ENCODE measurements around the gene NCBP2L.

Gene NCBP2L

DNA sequence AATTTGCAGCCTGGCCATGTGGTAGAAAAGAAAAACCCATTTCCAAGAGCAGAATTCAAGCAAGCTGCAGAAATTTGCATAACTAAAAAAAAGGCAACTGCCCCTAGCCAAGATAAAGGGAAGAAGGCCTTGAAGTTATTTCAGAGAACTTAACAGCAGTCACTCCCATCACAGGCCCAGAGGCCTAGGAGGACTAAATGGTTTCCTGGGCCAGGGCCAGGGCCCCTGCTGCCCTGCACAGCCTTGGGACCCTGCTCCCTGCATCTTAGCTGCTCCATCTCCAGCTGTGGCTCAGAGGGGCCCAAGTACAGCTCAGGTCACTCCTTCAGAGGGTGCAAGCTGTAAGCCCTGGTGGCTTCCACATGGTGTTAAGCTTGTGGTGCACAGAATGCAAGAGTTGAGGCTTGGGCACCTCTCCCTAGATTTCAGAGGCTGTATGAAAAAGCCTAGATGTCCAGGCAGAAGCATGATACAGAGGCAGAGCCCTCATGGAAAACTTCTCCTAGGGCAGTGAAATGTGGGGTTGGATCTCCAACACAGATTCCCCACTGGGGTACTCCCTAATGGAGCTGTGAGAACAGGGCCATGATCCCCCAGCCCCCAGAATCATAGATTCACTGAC lies 41.5 kb downstream of the NCBP2L start:
- H3K27me3 ChIP-seq (ENCODE audit: control insufficient read depth, insufficient read depth, low read length) = peaks cover 19% of the 10 kb centered on the region; the same call in 1 of the 2 replicates
- H3K4me3 ChIP-seq (ENCODE audit: low read depth, low read length) = no peak overlapping the region

DNA sequence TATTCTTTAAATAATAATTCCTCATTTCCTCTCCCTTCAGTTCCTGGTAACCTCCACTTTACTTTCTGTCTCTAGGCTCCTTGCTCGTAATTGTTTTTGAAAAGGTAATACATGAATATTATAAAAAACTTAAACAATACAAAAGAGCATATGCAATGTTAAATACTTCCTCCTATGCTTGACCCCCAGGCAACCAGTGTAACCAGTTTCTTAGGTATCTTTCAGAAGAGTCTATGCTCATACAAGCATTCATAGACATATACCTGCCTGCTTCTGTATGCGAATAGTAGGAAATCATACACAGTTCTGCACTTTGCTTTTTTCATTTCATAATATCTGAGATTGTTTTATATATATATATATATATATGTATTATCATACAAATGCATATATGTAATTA lies 45.5 kb downstream of the NCBP2L start:
- peaks cover 5% of the 10 kb centered on the region; the same call in 1 of the 2 replicates for H3K4me1 ChIP-seq (ENCODE audit: control insufficient read depth, insufficient read depth, low read length)
- peaks cover 49% of the 10 kb centered on the region for H3K27me3 ChIP-seq (ENCODE audit: control insufficient read depth, insufficient read depth, low read length)
- no peaks in the 10 kb centered on the region for H3K36me3 ChIP-seq (ENCODE audit: control insufficient read depth, insufficient read depth, low read length)
- peaks cover 29% of the 10 kb centered on the region for H3K9me3 ChIP-seq (ENCODE audit: control insufficient read depth, insufficient read depth, low read depth, low read length)
- H3K4me3 ChIP-seq (ENCODE audit: low read depth, low read length) = no peak overlapping the region
- H3K9ac ChIP-seq (ENCODE audit: low read length) = no peak overlapping the region
- H3K27ac ChIP-seq (ENCODE audit: low read depth, low read length) = no peak overlapping the region

More for the DNA sequence above, 41.5 kb downstream of the NCBP2L start:
- Histone ChIP-seq H3K9me3 (ENCODE audit: control insufficient read depth, insufficient read depth, low read depth, low read length) (peaks cover 45% of the 10 kb centered on the region), H3K9ac (ENCODE audit: low read length) (no peak overlapping the region), H3K4me1 (ENCODE audit: control insufficient read depth, insufficient read depth, low read length) (no peaks in the 10 kb centered on the region), H3K36me3 (ENCODE audit: control insufficient read depth, insufficient read depth, low read length) (no peaks in the 10 kb centered on the region), H3K27ac (ENCODE audit: low read depth, low read length) (no peak overlapping the region)

DNA sequence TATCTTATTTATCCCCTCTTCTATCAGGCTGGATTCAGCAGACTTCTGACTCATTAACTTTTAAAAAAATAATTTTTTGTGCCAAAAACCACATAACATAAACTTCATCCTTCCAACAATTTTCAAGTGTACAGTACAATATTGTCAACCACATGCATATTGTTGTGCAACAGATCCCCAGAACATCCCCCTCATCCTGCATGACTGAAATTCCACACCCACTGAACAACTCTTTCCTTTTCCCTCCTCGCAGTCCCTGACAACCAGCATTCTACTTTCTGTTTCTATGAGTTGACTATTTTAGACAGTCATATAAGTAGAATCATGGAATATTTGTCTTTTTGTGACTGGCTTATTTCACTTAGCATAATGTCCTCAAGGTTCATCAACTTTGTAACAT lies 45.9 kb downstream of the NCBP2L start:
- H3K4me1 ChIP-seq (ENCODE audit: control insufficient read depth, insufficient read depth, low read length) = peaks cover 5% of the 10 kb centered on the region; the same call in 1 of the 2 replicates
- peaks cover 25% of the 10 kb centered on the region for H3K9me3 ChIP-seq (ENCODE audit: control insufficient read depth, insufficient read depth, low read depth, low read length)
- no peak overlapping the region for H3K4me3 ChIP-seq (ENCODE audit: low read depth, low read length)
- H3K27ac ChIP-seq (ENCODE audit: low read depth, low read length) = no peak overlapping the region
- no peaks in the 10 kb centered on the region for H3K36me3 ChIP-seq (ENCODE audit: control insufficient read depth, insufficient read depth, low read length)
- no peak overlapping the region for H3K9ac ChIP-seq (ENCODE audit: low read length)
- peaks cover 53% of the 10 kb centered on the region for H3K27me3 ChIP-seq (ENCODE audit: control insufficient read depth, insufficient read depth, low read length)

DNA sequence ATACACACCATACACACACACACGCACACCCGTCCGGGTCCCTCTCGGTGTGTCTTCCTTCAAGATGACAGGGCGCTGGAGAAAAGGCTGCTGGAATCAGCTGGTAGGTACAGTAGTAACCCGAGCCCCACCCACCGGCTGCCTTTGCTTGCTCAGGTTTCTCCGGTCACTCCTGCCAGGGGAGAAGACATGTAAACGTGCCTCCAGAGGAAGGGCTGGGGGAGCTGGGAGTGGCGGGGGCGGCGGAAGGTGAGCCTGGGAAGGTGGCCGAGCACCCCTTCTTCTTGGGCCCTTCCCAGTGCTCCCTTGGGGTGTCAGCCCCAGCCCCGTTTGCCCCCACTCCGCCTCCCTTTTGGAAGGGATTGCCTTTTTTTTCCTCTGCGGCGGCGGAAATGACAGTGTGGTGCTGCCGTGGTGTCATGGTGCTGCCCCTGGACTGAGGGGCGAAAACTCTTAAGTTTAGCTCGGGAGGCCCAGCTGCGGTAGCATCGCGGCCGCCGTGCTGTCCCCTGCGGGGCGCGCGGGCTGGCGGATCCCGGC lies 48.2 kb downstream of the NCBP2L start, which contains the start of gene MID2:
Gene MID2 (plus strand): TSS at position 169 of the 540 bp plus-strand sequence. CDS start 561 bp downstream, outside the sequence.
- Histone ChIP-seq H3K4me3 (ENCODE audit: low read depth, low read length) (peak within 1 kb of the TSS; percentile 57), H3K4me1 (ENCODE audit: control insufficient read depth, insufficient read depth, low read length) (peaks cover 5% of the 10 kb centered on the region; the same call in 1 of the 2 replicates), H3K27ac (ENCODE audit: low read depth, low read length) (no peak within 1 kb of the TSS), H3K9ac (ENCODE audit: low read length) (peak within 1 kb of the TSS; percentile 17), H3K36me3 (ENCODE audit: control insufficient read depth, insufficient read depth, low read length) (no peaks in the 10 kb centered on the region), H3K9me3 (ENCODE audit: control insufficient read depth, insufficient read depth, low read depth, low read length) (0 out of 2 replicates have a peak, but pooled peaks cover 4% of the 10 kb centered on the region), H3K27me3 (ENCODE audit: control insufficient read depth, insufficient read depth, low read length) (peaks cover 71% of the 10 kb centered on the region)

DNA sequence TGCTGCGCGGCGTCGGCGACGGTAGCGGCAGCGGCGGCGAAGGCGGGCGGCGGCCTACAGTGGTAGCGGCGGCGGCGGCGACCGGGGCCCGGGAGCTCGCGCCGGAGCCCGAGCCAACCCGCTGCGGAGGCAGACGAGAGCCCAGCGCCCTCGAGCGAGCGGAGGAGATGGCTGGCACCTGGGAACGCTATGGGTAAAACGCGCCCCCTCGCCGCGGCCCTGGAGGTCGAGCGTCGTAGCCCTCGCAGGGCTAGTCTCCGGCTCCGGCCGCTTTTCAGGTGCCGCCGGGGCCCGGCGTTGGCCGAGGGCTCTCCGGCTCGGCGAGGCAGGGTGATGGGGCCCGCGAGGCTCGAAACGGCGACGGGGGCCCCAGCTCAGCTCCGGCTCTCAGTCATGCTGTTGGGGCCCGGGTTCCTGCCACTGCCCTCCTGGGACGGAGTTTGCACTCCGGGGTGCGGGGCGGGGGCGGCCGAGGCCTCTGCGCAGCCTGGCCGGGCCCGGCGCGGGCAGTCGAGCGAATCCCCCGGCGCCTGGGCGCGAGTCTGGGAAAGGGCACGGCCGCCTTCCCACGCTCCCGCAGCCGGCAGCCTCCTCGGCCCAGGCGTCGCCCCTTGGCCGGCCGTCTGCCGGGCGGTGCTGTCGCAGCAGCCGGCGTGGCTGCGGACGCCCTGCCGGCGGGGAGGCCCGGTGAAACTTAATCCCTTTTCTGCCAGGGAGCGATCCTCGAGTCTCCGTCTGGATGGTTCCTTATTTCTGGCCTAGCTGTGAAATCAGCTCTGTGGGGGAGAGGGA lies 48.9 kb downstream of the NCBP2L start:
- Histone ChIP-seq H3K9me3 (ENCODE audit: control insufficient read depth, insufficient read depth, low read depth, low read length) (0 out of 2 replicates have a peak, but pooled peaks cover under 1% of the 10 kb centered on the region), H3K4me3 (ENCODE audit: low read depth, low read length) (peak overlapping the region; percentile 57), H3K4me1 (ENCODE audit: control insufficient read depth, insufficient read depth, low read length) (peaks cover 5% of the 10 kb centered on the region; the same call in 1 of the 2 replicates), H3K27me3 (ENCODE audit: control insufficient read depth, insufficient read depth, low read length) (peaks cover 71% of the 10 kb centered on the region), H3K9ac (ENCODE audit: low read length) (peak overlapping the region; percentile 17), H3K36me3 (ENCODE audit: control insufficient read depth, insufficient read depth, low read length) (no peaks in the 10 kb centered on the region), H3K27ac (ENCODE audit: low read depth, low read length) (no peak overlapping the region)

DNA sequence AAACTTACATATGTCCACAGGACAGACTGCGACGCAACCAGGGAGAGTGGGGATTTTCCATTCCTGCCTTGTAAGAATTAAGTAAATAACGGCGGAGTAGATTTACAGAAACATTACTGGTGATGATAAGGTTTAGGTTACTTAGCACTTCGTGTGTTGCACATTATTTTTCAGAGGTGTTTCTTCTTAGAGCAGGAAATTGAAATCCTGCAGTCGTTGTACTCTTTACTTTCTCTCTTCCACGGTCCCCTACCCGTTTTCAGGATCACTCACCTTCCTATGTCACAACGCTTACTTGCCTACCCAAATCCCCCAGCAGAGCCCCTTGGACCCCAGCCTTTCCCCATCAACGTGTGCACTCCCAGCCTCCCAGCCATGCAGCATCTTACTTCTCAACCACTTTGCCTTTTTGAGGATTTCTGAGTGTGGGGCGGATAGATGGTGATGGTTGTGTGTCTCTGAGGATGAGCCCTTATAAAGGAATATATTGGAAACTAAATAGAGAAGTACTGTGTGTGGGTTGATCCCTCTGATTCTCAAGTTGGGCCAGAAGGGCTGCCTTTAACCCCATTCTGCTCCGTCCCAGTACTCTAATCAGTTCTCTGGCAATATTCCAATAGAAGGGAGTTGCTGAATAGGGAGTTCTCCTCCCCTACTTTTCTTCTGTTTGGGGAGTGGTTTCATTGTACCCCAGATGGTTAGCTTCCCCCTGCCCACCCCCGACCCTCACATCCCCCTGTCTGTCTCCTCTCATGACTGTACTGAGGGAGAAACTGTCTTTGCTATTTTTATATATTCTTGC lies 49.7 kb downstream of the NCBP2L start:
- Histone ChIP-seq H3K36me3 (ENCODE audit: control insufficient read depth, insufficient read depth, low read length) (no peaks in the 10 kb centered on the region), H3K27ac (ENCODE audit: low read depth, low read length) (no peak overlapping the region), H3K4me1 (ENCODE audit: control insufficient read depth, insufficient read depth, low read length) (peaks cover 5% of the 10 kb centered on the region; the same call in 1 of the 2 replicates), H3K9ac (ENCODE audit: low read length) (peak overlapping the region; percentile 17), H3K4me3 (ENCODE audit: low read depth, low read length) (peak overlapping the region; percentile 57), H3K9me3 (ENCODE audit: control insufficient read depth, insufficient read depth, low read depth, low read length) (no peaks in the 10 kb centered on the region), H3K27me3 (ENCODE audit: control insufficient read depth, insufficient read depth, low read length) (peaks cover 71% of the 10 kb centered on the region)

DNA sequence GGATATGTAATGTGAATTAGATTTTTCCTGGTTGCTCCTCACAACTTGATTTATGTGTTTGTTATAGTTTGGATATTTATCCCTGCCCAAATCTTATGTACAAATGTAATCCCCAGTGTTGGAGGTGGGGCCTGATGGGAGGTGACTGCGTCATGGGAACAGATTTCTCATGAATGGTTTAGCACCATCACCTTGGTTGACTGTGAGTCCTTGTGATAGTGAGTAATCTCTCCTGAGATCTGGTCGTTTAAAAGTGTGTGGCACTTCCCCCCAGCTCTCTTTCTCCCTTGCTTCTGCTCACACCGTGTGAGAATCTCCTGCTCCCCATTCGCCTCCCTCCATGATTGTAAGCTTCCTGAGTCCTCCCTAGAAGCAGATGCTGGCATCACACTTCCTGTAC lies 50.3 kb downstream of the NCBP2L start:
- H3K27me3 ChIP-seq (ENCODE audit: control insufficient read depth, insufficient read depth, low read length) = peaks cover 70% of the 10 kb centered on the region
- H3K27ac ChIP-seq (ENCODE audit: low read depth, low read length) = no peak overlapping the region
- H3K4me1 ChIP-seq (ENCODE audit: control insufficient read depth, insufficient read depth, low read length) = peaks cover 5% of the 10 kb centered on the region; the same call in 1 of the 2 replicates
- H3K9me3 ChIP-seq (ENCODE audit: control insufficient read depth, insufficient read depth, low read depth, low read length) = no peaks in the 10 kb centered on the region
- no peak overlapping the region for H3K4me3 ChIP-seq (ENCODE audit: low read depth, low read length)
- no peaks in the 10 kb centered on the region for H3K36me3 ChIP-seq (ENCODE audit: control insufficient read depth, insufficient read depth, low read length)
- H3K9ac ChIP-seq (ENCODE audit: low read length) = no peak overlapping the region

DNA sequence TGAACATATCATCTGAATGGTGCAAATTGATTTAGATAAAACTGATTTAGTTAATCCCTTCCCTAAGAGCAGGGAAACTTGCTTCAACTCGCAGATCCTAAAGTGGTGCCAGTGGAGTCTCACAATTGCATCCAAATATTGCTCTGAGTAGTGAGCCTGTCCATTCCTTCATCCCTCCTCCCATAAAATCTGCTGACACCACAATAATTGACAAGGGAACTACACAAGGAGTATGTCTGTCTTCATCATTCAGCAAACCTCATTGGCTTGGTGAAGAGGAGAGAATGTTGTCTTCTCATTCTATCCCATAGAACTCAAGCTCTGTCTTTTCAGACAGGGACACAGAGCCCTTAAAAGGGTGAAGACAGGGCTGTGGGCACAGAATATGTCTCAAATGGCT lies 52.3 kb downstream of the NCBP2L start:
- Histone ChIP-seq H3K4me1 (ENCODE audit: control insufficient read depth, insufficient read depth, low read length) (peaks cover 5% of the 10 kb centered on the region; the same call in 1 of the 2 replicates), H3K36me3 (ENCODE audit: control insufficient read depth, insufficient read depth, low read length) (no peaks in the 10 kb centered on the region), H3K4me3 (ENCODE audit: low read depth, low read length) (no peak overlapping the region), H3K9ac (ENCODE audit: low read length) (no peak overlapping the region), H3K27me3 (ENCODE audit: control insufficient read depth, insufficient read depth, low read length) (peaks cover 53% of the 10 kb centered on the region), H3K9me3 (ENCODE audit: control insufficient read depth, insufficient read depth, low read depth, low read length) (no peaks in the 10 kb centered on the region), H3K27ac (ENCODE audit: low read depth, low read length) (no peak overlapping the region)

DNA sequence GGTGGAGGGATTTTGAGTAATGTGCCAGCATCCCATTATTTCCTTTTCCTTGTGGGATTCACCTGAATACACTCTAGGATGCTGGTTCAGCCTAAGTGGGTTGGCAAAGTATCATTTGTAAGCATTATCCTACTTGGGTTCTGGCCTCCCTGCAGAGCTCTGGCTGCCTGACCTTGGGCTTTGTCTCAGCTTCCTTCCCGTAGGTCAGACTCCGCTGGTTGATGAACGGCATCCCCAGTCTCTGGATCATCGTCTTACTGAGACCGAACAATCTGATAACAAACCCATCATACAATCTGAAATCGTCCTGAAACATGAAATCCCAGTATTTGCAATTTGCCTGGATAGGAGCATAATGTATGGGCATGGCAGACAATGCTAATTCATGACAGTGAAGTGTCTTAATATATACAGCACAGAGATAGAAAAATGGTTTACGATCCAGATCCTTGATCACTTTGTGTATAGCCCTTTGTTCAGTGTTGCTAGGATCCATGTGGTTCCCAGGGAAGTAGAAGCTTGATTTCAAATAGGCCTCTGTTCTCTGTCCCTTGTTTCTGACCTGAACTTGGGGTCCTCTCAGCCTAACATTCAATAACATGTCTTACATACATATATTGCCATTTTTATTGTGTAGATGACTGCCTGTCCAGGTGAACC lies 53.7 kb downstream of the NCBP2L start:
- H3K27me3 ChIP-seq (ENCODE audit: control insufficient read depth, insufficient read depth, low read length) = peaks cover 41% of the 10 kb centered on the region
- H3K4me3 ChIP-seq (ENCODE audit: low read depth, low read length) = no peak overlapping the region
- peaks cover 5% of the 10 kb centered on the region; the same call in 1 of the 2 replicates for H3K4me1 ChIP-seq (ENCODE audit: control insufficient read depth, insufficient read depth, low read length)
- H3K9me3 ChIP-seq (ENCODE audit: control insufficient read depth, insufficient read depth, low read depth, low read length) = no peaks in the 10 kb centered on the region
- no peak overlapping the region for H3K27ac ChIP-seq (ENCODE audit: low read depth, low read length)
- no peak overlapping the region for H3K9ac ChIP-seq (ENCODE audit: low read length)
- H3K36me3 ChIP-seq (ENCODE audit: control insufficient read depth, insufficient read depth, low read length) = no peaks in the 10 kb centered on the region

Measured in HUES6 (cell line).